ENCODE data around the gene ZFHX2.

Gene ZFHX2

DNA sequence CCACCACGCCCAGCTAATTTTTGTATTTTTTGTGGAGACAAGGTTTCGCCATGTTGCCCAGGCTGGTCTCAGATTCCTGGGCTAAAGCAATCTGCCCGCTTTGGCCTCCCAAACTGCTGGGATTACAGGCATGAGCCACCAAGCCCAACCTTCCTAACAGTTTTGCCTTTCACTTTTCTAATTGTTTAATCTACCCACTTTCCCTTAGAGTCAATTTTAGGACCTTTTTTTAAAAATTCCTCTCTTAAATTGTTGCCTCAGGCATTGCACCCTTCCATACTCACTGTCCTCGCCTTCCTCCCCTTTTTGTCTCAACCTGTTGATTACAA, 11.5 kb downstream of the ZFHX2 start:
- H3K27ac ChIP-seq (ENCODE audit: low read length): no peak overlapping the region

DNA sequence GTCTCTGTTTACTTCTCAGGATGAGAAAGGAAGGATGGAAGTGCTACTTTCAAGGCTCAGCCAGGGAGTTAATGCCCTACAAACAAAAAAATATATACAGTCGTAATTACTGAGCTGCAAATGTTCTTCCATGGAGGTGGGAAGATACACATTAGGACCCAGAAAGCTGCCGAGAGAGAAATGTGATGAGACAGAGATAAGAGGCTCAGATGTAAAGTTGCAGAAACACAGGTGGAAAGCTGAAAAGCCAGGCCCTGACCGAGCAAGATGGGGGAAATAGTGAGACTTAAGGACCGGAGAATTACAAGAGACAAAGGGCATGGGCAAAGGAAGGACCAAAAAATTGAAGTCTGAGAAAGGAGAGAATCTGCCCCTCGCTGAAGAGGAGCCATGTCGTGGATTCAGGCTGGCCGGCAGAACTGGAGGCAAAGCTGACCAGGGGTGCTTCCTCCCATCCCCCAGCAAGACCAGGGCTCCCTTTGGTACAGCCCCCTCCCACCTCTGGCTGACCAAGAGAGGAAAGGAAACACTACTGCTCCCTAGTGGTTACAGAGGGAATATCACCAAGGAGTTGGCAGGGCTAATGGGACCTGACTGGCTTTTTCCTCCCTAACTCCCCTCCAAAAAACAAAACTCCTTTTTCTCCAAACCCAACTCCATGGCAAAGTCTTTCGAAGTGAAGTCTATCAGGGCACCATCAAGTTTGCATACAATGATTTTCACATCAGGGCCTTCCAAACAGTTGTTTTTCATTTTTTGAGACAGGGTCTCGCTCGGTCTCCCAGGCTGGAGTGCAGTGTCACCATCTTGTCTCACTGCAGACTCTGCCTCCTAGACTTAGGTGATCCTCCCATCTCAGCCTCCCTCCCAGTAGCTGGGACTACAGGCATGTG, 12.1 kb downstream of the ZFHX2 start:
- Histone ChIP-seq H3K4me3 (ENCODE audit: low read depth in 1 of 2, low read length in 2 of 2) (no peak overlapping the region), H3K9ac (ENCODE audit: low read depth, low read length) (no peak overlapping the region), H3K79me2 (ENCODE audit: insufficient read depth, low read length) (no peaks in the 10 kb centered on the region), H3K27ac (ENCODE audit: low read length) (no peak overlapping the region), H3K4me2 (ENCODE audit: insufficient read depth, low read length) (no peak overlapping the region), H3K4me1 (ENCODE audit: insufficient read depth, low read length) (no peaks in the 10 kb centered on the region), H3K9me3 (ENCODE audit: insufficient read depth, low read length, severe bottlenecking) (no peaks in the 10 kb centered on the region), H4K20me1 (ENCODE audit: insufficient read depth, low read length) (no peaks in the 10 kb centered on the region; the same call in 1 of the 2 replicates), H3K27me3 (ENCODE audit: insufficient read depth, low read length, poor library complexity) (no peaks in the 10 kb centered on the region), H2AFZ (ENCODE audit: low read depth, low read length) (no peak overlapping the region), H3K36me3 (ENCODE audit: insufficient read depth, low read length) (no peaks in the 10 kb centered on the region)
- DNase-seq: peak; percentile 39
- peak; percentile 87 for ATAC-seq (ENCODE audit: insufficient read depth, low read depth)
- no peak for TF ChIP-seq EZH2 (IDR thresholded peaks at IDR 0.05; ENCODE audit: borderline replicate concordance, low read depth, low read length, severe bottlenecking)
- TF ChIP-seq, protein P1, sequence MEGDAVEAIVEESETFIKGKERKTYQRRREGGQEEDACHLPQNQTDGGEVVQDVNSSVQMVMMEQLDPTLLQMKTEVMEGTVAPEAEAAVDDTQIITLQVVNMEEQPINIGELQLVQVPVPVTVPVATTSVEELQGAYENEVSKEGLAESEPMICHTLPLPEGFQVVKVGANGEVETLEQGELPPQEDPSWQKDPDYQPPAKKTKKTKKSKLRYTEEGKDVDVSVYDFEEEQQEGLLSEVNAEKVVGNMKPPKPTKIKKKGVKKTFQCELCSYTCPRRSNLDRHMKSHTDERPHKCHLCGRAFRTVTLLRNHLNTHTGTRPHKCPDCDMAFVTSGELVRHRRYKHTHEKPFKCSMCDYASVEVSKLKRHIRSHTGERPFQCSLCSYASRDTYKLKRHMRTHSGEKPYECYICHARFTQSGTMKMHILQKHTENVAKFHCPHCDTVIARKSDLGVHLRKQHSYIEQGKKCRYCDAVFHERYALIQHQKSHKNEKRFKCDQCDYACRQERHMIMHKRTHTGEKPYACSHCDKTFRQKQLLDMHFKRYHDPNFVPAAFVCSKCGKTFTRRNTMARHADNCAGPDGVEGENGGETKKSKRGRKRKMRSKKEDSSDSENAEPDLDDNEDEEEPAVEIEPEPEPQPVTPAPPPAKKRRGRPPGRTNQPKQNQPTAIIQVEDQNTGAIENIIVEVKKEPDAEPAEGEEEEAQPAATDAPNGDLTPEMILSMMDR (IDR thresholded peaks at IDR 0.05; ENCODE audit: borderline replicate concordance, extremely low read depth, low read length, poor library complexity, severe bottlenecking): peak; percentile 87

More for the DNA sequence above, 11.5 kb downstream of the ZFHX2 start:
- Histone ChIP-seq H3K4me3 (ENCODE audit: low read depth in 1 of 2, low read length in 2 of 2) (no peak overlapping the region), H4K20me1 (ENCODE audit: insufficient read depth, low read length) (no peaks in the 10 kb centered on the region; the same call in 1 of the 2 replicates), H3K27me3 (ENCODE audit: insufficient read depth, low read length, poor library complexity) (no peaks in the 10 kb centered on the region), H3K9ac (ENCODE audit: low read depth, low read length) (no peak overlapping the region), H3K4me2 (ENCODE audit: insufficient read depth, low read length) (no peak overlapping the region), H3K9me3 (ENCODE audit: insufficient read depth, low read length, severe bottlenecking) (no peaks in the 10 kb centered on the region), H2AFZ (ENCODE audit: low read depth, low read length) (no peak overlapping the region), H3K36me3 (ENCODE audit: insufficient read depth, low read length) (no peaks in the 10 kb centered on the region), H3K79me2 (ENCODE audit: insufficient read depth, low read length) (no peaks in the 10 kb centered on the region), H3K4me1 (ENCODE audit: insufficient read depth, low read length) (no peaks in the 10 kb centered on the region)
- DNase-seq (no peak), ATAC-seq (ENCODE audit: insufficient read depth, low read depth) (no peak)
- TF ChIP-seq, protein P1 (IDR thresholded peaks at IDR 0.05; ENCODE audit: borderline replicate concordance, extremely low read depth, low read length, poor library complexity, severe bottlenecking): no peak
- TF ChIP-seq EZH2 (IDR thresholded peaks at IDR 0.05; ENCODE audit: borderline replicate concordance, low read depth, low read length, severe bottlenecking): no peak

DNA sequence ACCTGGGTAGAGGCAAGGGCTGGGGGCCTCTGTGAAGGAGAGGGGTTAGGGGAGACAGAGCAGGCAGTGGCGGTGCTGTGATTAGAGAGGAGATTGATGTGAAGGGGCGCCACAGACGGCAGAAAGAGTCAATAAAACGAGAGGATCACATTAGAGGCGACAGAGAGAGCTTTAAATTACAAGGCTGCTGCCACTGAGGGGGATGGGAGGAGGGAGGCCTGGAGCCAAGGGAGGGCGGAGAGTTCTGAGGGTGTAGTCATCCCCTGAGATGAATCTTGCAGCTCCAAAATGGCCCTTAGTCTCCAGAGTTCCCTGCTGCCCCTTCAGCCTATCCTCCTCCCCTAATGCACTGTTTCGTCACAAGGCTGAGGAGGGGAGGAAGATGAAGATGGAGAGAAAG, 12.8 kb downstream of the ZFHX2 start:
- Histone ChIP-seq H3K4me2 (ENCODE audit: insufficient read depth, low read length) (no peak overlapping the region), H3K36me3 (ENCODE audit: insufficient read depth, low read length) (no peaks in the 10 kb centered on the region), H3K9ac (ENCODE audit: low read depth, low read length) (no peak overlapping the region), H2AFZ (ENCODE audit: low read depth, low read length) (no peak overlapping the region), H3K79me2 (ENCODE audit: insufficient read depth, low read length) (no peaks in the 10 kb centered on the region), H3K27me3 (ENCODE audit: insufficient read depth, low read length, poor library complexity) (no peaks in the 10 kb centered on the region), H3K4me1 (ENCODE audit: insufficient read depth, low read length) (no peaks in the 10 kb centered on the region), H3K9me3 (ENCODE audit: insufficient read depth, low read length, severe bottlenecking) (no peaks in the 10 kb centered on the region), H3K27ac (ENCODE audit: low read length) (no peak overlapping the region), H3K4me3 (ENCODE audit: low read depth in 1 of 2, low read length in 2 of 2) (no peak overlapping the region), H4K20me1 (ENCODE audit: insufficient read depth, low read length) (no peaks in the 10 kb centered on the region; the same call in 1 of the 2 replicates)
- no peak for TF ChIP-seq EZH2 (IDR thresholded peaks at IDR 0.05; ENCODE audit: borderline replicate concordance, low read depth, low read length, severe bottlenecking)
- TF ChIP-seq, protein P1 (IDR thresholded peaks at IDR 0.05; ENCODE audit: borderline replicate concordance, extremely low read depth, low read length, poor library complexity, severe bottlenecking): no peak
- ATAC-seq (ENCODE audit: insufficient read depth, low read depth): no peak
- no peak for DNase-seq
